Heart left ventricle (tissue), 16 donors: ENCODE data around the gene NCOA1. TPM values are rescaled to one million over a fixed set of nuclear protein-coding genes. Genes with fewer than 3 reads are reported as not detected.

Experiments
- ATAC-seq, 4 donors: fragments of 200-7000 bp; cut with Tn5 transposase; one replicate each; pipeline ENCODE4 v1.9.1; 2020 to 2022; ENCODE audit warnings: moderate library complexity in 4 of 4, mild to moderate bottlenecking in 3 of 4, moderate number of reproducible peaks in 1 of 4
- DNase-seq, 5 donors: peaks; one replicate each; pipeline ENCODE4 v3.0.0-alpha.2; 2020
- H3K27ac ChIP-seq, 12 donors: fragments of 200-600 bp; sonication (generic) in 4 of 12; one replicate each; pipeline versions ENCODE4 v1.5.0 to v1.8.0; 2016 to 2022; ENCODE audit warnings: mild to moderate bottlenecking in 2 of 12
- H3K27me3 ChIP-seq, 9 donors: fragments of 200-600 bp; sonication (generic) in 2 of 9; one replicate each; pipeline versions ENCODE4 v1.5.1 to v1.8.0; 2016 to 2022; ENCODE audit warnings: mild to moderate bottlenecking in 3 of 9
- H3K36me3 ChIP-seq, 9 donors: fragments of 200-600 bp; sonication (generic) in 2 of 9; one replicate each; pipeline versions ENCODE4 v1.5.0 to v1.8.0; 2018 to 2022; ENCODE audit warnings: mild to moderate bottlenecking in 2 of 9
- H3K4me1 ChIP-seq, 12 donors: fragments of 200-600 bp; sonication (generic) in 4 of 12; one replicate each; pipeline versions ENCODE4 v1.5.0 to v1.8.0; 2016 to 2022; ENCODE audit warnings: mild to moderate bottlenecking in 3 of 12
- H3K4me3 ChIP-seq, 12 donors: fragments of 200-600 bp; sonication (generic) in 4 of 12; one replicate each; pipeline versions ENCODE4 v1.5.0 to v1.8.0; 2017 to 2022; ENCODE audit warnings: mild to moderate bottlenecking in 9 of 12, moderate library complexity in 4 of 12
- H3K9me3 ChIP-seq, 12 donors: fragments of 200-600 bp; sonication (generic) in 4 of 12; one replicate each; pipeline versions ENCODE4 v1.5.0 to v1.8.0; 2016 to 2022; ENCODE audit warnings: mild to moderate bottlenecking in 1 of 12
- CTCF ChIP-seq, 12 donors: fragments of 200-600 bp; sonication (generic) in 4 of 12; IDR thresholded peaks; one replicate each; pipeline versions ENCODE4 v1.5.0 to v1.8.0; 2018 to 2022; ENCODE audit warnings: antibody characterized with exemption in 12 of 12, mild to moderate bottlenecking in 5 of 12
- POLR2A ChIP-seq, 2 donors: fragments of 450-650 bp; IDR thresholded peaks; one replicate each; pipeline ENCODE4 v1.6.1; 2017; ENCODE audit warnings: antibody characterized with exemption in 2 of 2, mild to moderate bottlenecking in 2 of 2, moderate library complexity in 2 of 2
- WGBS, 4 donors: extraction: QIAGEN DNeasy Blood & Tissue Kit in 2 of 4; methylation state at CpG; one replicate each; pipeline versions ENCODE4 v1.1.5 to v1.1.7; 2013 to 2018; 5-methylcytosine and 5-hydroxymethylcytosine counted together
- intact Hi-C, 10 donors: fragments of 100-400 bp; cut with DNase I; formaldehyde crosslinking; loops; one replicate each; pipeline versions ENCODE4 v1.11.1 to v1.14.2; 2022
- polyA plus RNA-seq, 2 donors: library from polyadenylated mRNA; stranded (reverse); fragments of 200-250 nt; gene quantifications; one replicate each; pipeline ENCODE4 v1.2.3, GENCODE V29; 2013
- total RNA-seq, 9 donors: library from RNA; depleted of rRNA in 2 of 9; stranded (reverse); fragments of >200 nt in 2 of 9; fragmentation: NEBNext Ultra II Directional in 3 of 9; extraction: Animal tissue kit (Norgen Biotek cat#: 25700) in 3 of 9; gene quantifications; one replicate each; pipeline versions ENCODE4 v1.1.0 to v1.2.4, GENCODE V29; 2016 to 2023
- donor health status: ischemic (EF 13 %, LVEDD 7.1; RV severe dilation, severe dysfunction).
- donor health status: healthy with polysubstance abuse.
- donor health status: DM: no; HTN: yes; CAD: no.
- donor health status: DM: no; HTN: no; CAD: no.
- donor health status: ischemic (EF 25% LVEDD 6.9; RV normal size, moderate dysfunction).
- donor health status: ischemic (EF 25% LVEDD 5.7; RV mildly dilated, moderate dysfunction).
- donor health status: healthy.
- donor health status: DM: yes; HTN: yes; CAD: no.
- donor health status: ischemic (EF 35%, LVEDD 5.7; RV mildly dilated, moderate dysfunction).
- donor health status: nonischemic (EF 11% LVEDD 7.7; RV severe dilation, severe dysfunction).
- donor health status: DM: yes; HTN: yes; CAD: no.
- donor health status: PGD.
- donor health status: ischemic (EF 29% LVEDD 5.4; RV normal size, mild dysfunction).
- donor health status: nonischemic (EF 23%, LVEDD 6.1; RV moderate dilation, normal function).

The NCOA1 gene
- total and polyA plus RNA-seq, 11 donors = 8.5 to 42.3 (median 32.4) TPM

DNA sequence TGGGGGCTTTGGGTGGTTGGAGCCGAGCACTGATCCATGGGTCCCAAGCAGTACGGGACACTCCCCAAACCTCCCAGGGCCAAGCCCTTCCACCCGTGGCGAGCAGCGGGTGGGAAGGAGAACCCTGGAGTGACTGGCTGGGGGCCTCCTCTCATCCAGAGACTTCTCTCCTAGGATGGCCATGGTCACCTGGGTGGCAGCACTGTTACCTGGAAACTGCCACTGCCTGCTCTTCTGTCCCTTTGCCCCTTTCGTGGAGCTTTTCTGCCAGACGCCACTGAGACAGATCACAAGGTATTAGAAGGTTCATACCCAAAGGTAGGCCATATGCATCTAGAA lies 329.1 kb downstream of the NCOA1 start:
- DNase-seq = no peak
- peaks cover 0 to 84% (median 34%) of the 10 kb centered on the region in 9 donors for H3K36me3 ChIP-seq
- ATAC-seq = no peak

More for the DNA sequence above, 329.1 kb downstream of the NCOA1 start:
- Histone ChIP-seq H3K9me3 (no peaks in the 10 kb centered on the region), H3K27ac (no peak overlapping the region), H3K4me3 (no peak overlapping the region), H3K4me1 (peaks cover 0 to 8% (median 0%) of the 10 kb centered on the region in 12 donors), H3K27me3 (no peaks in the 10 kb centered on the region)
- intact Hi-C loops = loop anchor here in 2 of 10 donors (10.0 kb wide), 2 partner anchors 375 to 595 kb away; no protein-coding TSS in a partner anchor
- TF ChIP-seq CTCF (IDR thresholded peaks at IDR 0.05) (no peak), POLR2A (IDR thresholded peaks at IDR 0.05) (no peak)
- 89 to 95% (median 91%) methylated on average over 7 of the region's 7 CpGs for WGBS, 4 donors

Other genes starting within 250 kb of the NCOA1 start
- 10 to 100 TPM; 30.6 to 55.0 (median 40.0) TPM for gene ITSN2, start 130.7 kb upstream of the NCOA1 start, total RNA-seq
- 10 to 100 TPM; 19.3 to 30.6 TPM for gene ITSN2, start 130.7 kb upstream of the NCOA1 start, polyA plus RNA-seq